Psoas muscle (tissue), 8 donors: ENCODE data around the gene ADAMTS13. TPM values are rescaled to one million over a fixed set of nuclear protein-coding genes. Genes with fewer than 3 reads are reported as not detected.

Experiments used
- ATAC-seq, 4 donors: fragments of 200-7000 bp; cut with Tn5 transposase; one replicate each; pipeline ENCODE4 v1.9.1; 2020; ENCODE audit warnings: moderate library complexity in 3 of 4, mild to moderate bottlenecking in 2 of 4
- DNase-seq, 2 donors: peaks; one replicate each; pipeline ENCODE4 v3.0.0-alpha.2; 2020
- H3K27ac ChIP-seq: fragments of 200-600 bp; one replicate; pipeline ENCODE4 v1.8.0; 2022
- H3K27me3 ChIP-seq, 3 donors: fragments of 200-600 bp in 1 of 3; one replicate each; pipeline versions ENCODE4 v1.6.1 to v1.8.0; 2013 to 2022; ENCODE audit warnings: low read length in 2 of 3, mild to moderate bottlenecking in 2 of 3, moderate library complexity in 1 of 3; ENCODE audit not compliant: insufficient read depth in 3 of 3
- H3K36me3 ChIP-seq, 2 donors: fragments of 200-600 bp in 1 of 2; one replicate each; pipeline versions ENCODE4 v1.6.1 to v1.8.0; 2013 to 2022; ENCODE audit warnings: low read depth in 1 of 2, mild to moderate bottlenecking in 1 of 2, moderate library complexity in 1 of 2; ENCODE audit not compliant: insufficient read depth in 1 of 2
- H3K4me1 ChIP-seq: fragments of 200-600 bp; one replicate; pipeline ENCODE4 v1.8.0; 2022
- H3K4me3 ChIP-seq: fragments of 200-600 bp; one replicate; pipeline ENCODE4 v1.8.0; 2022; ENCODE audit warnings: mild to moderate bottlenecking
- H3K9me3 ChIP-seq: fragments of 200-600 bp; one replicate; pipeline ENCODE4 v1.8.0; 2022
- CTCF ChIP-seq: fragments of 200-600 bp; IDR thresholded peaks from one replicate; pipeline ENCODE4 v1.8.0; 2022; ENCODE audit warnings: antibody characterized with exemption
- WGBS, 3 donors: extraction: QIAGEN DNeasy Blood & Tissue Kit; methylation state at CpG; one replicate each; pipeline versions ENCODE4 v1.1.6 to v1.1.7; 2013; 5-methylcytosine and 5-hydroxymethylcytosine counted together
- intact Hi-C, 2 donors: fragments of 100-400 bp; cut with DNase I; formaldehyde crosslinking; loops; one replicate each; pipeline versions ENCODE4 v1.11.0 to v1.14.2; 2022
- polyA plus RNA-seq, 3 donors: library from polyadenylated mRNA; stranded (reverse); fragments of 200-250 nt; gene quantifications; one replicate each; pipeline ENCODE4 v1.2.3, GENCODE V29; 2013
- total RNA-seq, 4 donors: library from RNA; stranded (reverse); fragmentation: NEBNext Ultra II Directional in 2 of 4; extraction: Animal tissue kit (Norgen Biotek cat#: 25700) in 2 of 4; gene quantifications; one replicate each; pipeline versions ENCODE4 v1.2.1 to v1.2.4, GENCODE V29; 2021 to 2023
- donor health status: healthy with polysubstance abuse.
- donor health status: DM: no; HTN: no; CAD: no; lungs with moderate emphysema.
- donor health status: Bipolar disorder and iron deficiency.
- donor health status: healthy.
- donor health status: DM: yes; HTN: yes; CAD: no.
- donor health status: DM: no; HTN: no; CAD: no.
- donor health status: DM: no; HTN: no; CAD: no.
- donor health status: DM: yes; HTN: yes; CAD: no.

Gene ADAMTS13
- total and polyA plus RNA-seq, 7 donors = 0.73 to 6.7 (median 2.5) TPM

- Histone ChIP-seq H3K27me3 (no peaks in the 10 kb centered on the region), H3K9me3 (no peaks in the 10 kb centered on the region), H3K4me1 (peaks cover 22% of the 10 kb centered on the region), H3K27ac (no peak overlapping the region), H3K36me3 (no peaks in the 10 kb centered on the region), H3K4me3 (no peak overlapping the region)
- ATAC-seq (no peak), DNase-seq (peak in 1 of 2 donors; percentile 46)
- no peak for TF ChIP-seq CTCF
- 70 to 86% (median 74%) methylated on average over 12 of the region's 12 CpGs for WGBS, 3 donors
- intact Hi-C loops = loop anchor here in 1 of 2 donors (10.0 kb wide), 1 partner anchor 456 kb away; the partner anchor contains the start of gene GTF3C5
Observed at GRCh38 chr9:133490865-133491655, 68.9 kb downstream of the ADAMTS13 start.

- 80 to 83% (median 83%) methylated on average over 8 of the region's 8 CpGs for WGBS, 3 donors
- Histone ChIP-seq H3K36me3 (no peaks in the 10 kb centered on the region), H3K9me3 (no peaks in the 10 kb centered on the region), H3K27ac (peak overlapping the region; percentile 79), H3K4me3 (no peak overlapping the region), H3K4me1 (peaks cover 22% of the 10 kb centered on the region), H3K27me3 (no peaks in the 10 kb centered on the region)
- no peak for TF ChIP-seq CTCF
- peak in 1 of 2 donors; percentile 49 for DNase-seq
- intact Hi-C loops = loop anchor here in 1 of 2 donors (10.0 kb wide), 1 partner anchor 457 kb away; the partner anchor contains the start of gene GTF3C5
- ATAC-seq = no peak
Observed at GRCh38 chr9:133491656-133491925, 69.4 kb downstream of the ADAMTS13 start.

- Histone ChIP-seq H3K4me1 (peaks cover 22% of the 10 kb centered on the region), H3K27me3 (no peaks in the 10 kb centered on the region)
- intact Hi-C loops = loop anchor here in 1 of 2 donors (10.0 kb wide), 1 partner anchor 458 kb away; the partner anchor contains the start of gene GTF3C5
Observed at GRCh38 chr9:133492061-133493021, 70.2 kb downstream of the ADAMTS13 start.

GRCh38 chr9:133493428-133493827 lies 71.3 kb downstream of the ADAMTS13 start:
- WGBS, 3 donors = 75 to 94% (median 85%) methylated on average over 11 of the region's 11 CpGs
- Histone ChIP-seq H3K36me3 (no peaks in the 10 kb centered on the region), H3K9me3 (no peaks in the 10 kb centered on the region), H3K4me1 (peaks cover 22% of the 10 kb centered on the region), H3K27me3 (peaks cover 0 to under 1% (median 0%) of the 10 kb centered on the region in 3 donors), H3K4me3 (no peak overlapping the region), H3K27ac (no peak overlapping the region)
- ATAC-seq (no peak), DNase-seq (peak in 1 of 2 donors; percentile 52)
- no peak for TF ChIP-seq CTCF
- intact Hi-C loops = loop anchor here in 1 of 2 donors (10.0 kb wide), 1 partner anchor 459 kb away; the partner anchor contains the start of gene GTF3C5

More at GRCh38 chr9:133492061-133493021, 70.2 kb downstream of the ADAMTS13 start:
- Histone ChIP-seq H3K36me3 (no peaks in the 10 kb centered on the region), H3K27ac (peak overlapping the region; percentile 79), H3K9me3 (no peaks in the 10 kb centered on the region), H3K4me3 (peak overlapping the region; percentile 19)
- peak; percentile 80 to 93 (median 86) for ATAC-seq
- DNase-seq = peak in 1 of 2 donors; percentile 72
- no peak for TF ChIP-seq CTCF
- 17 to 22% (median 19%) methylated on average over 30 to 33 of the region's 33 CpGs for WGBS, 3 donors
